ENCODE data around the gene HBZ. TPM values are rescaled to one million over a fixed set of nuclear protein-coding genes. Genes with fewer than 3 reads are reported as not detected.

HBZ gene
- polyA plus RNA-seq: 1 to 10 TPM in 1 of 4 donors, not detected in 3; 1.0 TPM
- long read RNA-seq, donor 1: 0 reads
- long read RNA-seq, donor 2: 0 reads
- long read RNA-seq, donor 3: 0 reads
- long read RNA-seq, donor 4: 0 reads
- long read RNA-seq, donor 5: 0 reads
- long read RNA-seq, donor 6: 0 reads
- long read RNA-seq, donor 7, partial matches to known transcripts: 0 of 3 reads
- long read RNA-seq, donor 7, other reads (novel, unspliced or antisense): 0 of 3 reads
- long read RNA-seq, donor 8, partial matches to known transcripts: 0 of 3 reads
- long read RNA-seq, donor 8, other reads (novel, unspliced or antisense): 0 of 3 reads
- long read RNA-seq, donor 9, partial matches to known transcripts: 0 of 1 reads
- long read RNA-seq, donor 9, other reads (novel, unspliced or antisense): 0 of 1 reads
- long read RNA-seq, donor 10, partial matches to known transcripts: 0 of 2 reads
- long read RNA-seq, donor 10, other reads (novel, unspliced or antisense): 0 of 2 reads

DNA sequence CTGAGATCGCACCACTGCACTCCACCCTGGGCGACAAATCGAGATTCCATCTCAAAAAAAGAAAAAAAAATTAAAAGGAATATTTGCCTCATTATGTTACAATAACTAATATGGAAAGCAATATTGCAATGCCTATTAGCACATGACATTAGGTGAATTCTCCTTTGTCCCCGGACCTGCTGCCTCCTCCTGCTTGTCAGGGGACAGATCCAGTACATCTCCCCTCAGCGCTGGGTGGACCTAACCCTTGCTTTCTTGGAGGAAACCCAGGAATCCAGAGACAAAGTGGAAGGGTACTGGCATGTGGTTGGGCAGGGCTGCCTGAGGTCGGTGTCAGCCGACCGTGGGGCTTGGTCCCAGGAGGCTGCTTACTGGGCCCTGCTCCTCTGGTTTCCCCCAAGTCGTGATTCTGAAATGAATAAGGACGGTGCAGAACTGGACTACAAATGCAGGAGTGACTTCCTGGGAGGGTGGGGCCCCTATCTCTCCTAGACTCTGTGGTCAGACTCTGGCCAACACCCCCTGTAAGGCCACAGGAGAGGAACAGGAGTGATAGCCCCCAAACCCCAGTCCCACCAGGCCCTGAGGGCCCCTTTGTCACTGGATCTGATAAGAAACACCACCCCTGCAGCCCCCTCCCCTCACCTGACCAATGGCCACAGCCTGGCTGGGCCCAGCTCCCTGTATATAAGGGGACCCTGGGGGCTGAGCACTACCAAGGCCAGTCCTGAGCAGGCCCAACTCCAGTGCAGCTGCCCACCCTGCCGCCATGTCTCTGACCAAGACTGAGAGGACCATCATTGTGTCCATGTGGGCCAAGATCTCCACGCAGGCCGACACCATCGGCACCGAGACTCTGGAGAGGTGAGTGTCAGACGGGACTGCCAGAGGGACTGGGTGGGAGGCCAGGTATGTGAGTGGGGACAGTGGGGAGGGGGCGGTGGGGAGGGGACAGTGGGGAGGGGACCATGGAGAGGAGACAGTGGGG is at the start of gene HBZ:
Gene HBZ (plus strand): TSS at position 504 of the 988 bp plus-strand sequence. CDS start 266 bp downstream, at position 770.
- H3K9me3 ChIP-seq (ENCODE audit: control insufficient read depth in 2 of 2, insufficient read depth in 1 of 2, low read depth in 1 of 2, low read length in 1 of 2): no peaks in the 10 kb centered on the region
- no peak for DNase-seq
- H3K36me3 ChIP-seq (ENCODE audit: control insufficient read depth in 3 of 3, insufficient read depth in 2 of 3, low read depth in 1 of 3, low read length in 3 of 3): no peaks in the 10 kb centered on the region
- H3K4me3 ChIP-seq (ENCODE audit: low read depth in 1 of 3, low read length in 3 of 3): no peak within 1 kb of the TSS
- no peak for FAIRE-seq
- no peak within 1 kb of the TSS for H3K27ac ChIP-seq (ENCODE audit: low read depth in 1 of 3, low read length in 2 of 3)
- peaks cover 0 to 41% (median 0%) of the 10 kb centered on the region in 3 donors for H3K27me3 ChIP-seq (ENCODE audit: control insufficient read depth in 3 of 3, insufficient read depth in 3 of 3, low read length in 3 of 3)
- 63 to 73% (median 71%) methylated on average over 17 of the region's 17 CpGs for WGBS, 3 donors
- peaks cover 0 to 7% (median 6%) of the 10 kb centered on the region in 3 donors for H3K4me1 ChIP-seq (ENCODE audit: control insufficient read depth in 3 of 3, insufficient read depth in 2 of 3, low read depth in 1 of 3, low read length in 2 of 3)

DNA sequence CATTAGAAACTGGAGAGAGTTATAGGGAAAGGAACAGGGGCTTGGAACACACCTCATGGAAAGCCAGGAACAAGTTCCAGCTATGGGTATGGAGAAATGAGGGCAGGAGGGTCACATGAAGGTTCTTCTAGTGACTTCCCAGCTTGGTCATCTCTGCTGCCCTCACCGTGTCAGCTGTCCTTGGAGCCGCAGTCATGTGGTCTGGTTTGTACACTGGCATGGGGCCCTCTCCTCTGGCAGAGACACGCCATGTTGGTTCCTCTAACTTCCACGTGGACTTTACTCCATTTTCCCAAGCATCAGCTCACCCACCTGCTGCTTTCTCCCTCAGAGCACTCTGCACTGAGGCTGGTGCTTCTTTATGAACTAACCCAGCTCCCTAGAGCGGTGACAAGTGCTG is 48.1 kb upstream of the HBZ start:
- 76 to 89% (median 88%) methylated on average over 5 of the region's 5 CpGs for WGBS, 3 donors
- no peaks in the 10 kb centered on the region for H3K27me3 ChIP-seq (ENCODE audit: control insufficient read depth in 3 of 3, insufficient read depth in 3 of 3, low read length in 3 of 3)
- H3K27ac ChIP-seq (ENCODE audit: low read depth in 1 of 3, low read length in 2 of 3): no peak overlapping the region
- no peaks in the 10 kb centered on the region for H3K9me3 ChIP-seq (ENCODE audit: control insufficient read depth in 2 of 2, insufficient read depth in 1 of 2, low read depth in 1 of 2, low read length in 1 of 2)
- no peaks in the 10 kb centered on the region for H3K4me1 ChIP-seq (ENCODE audit: control insufficient read depth in 3 of 3, insufficient read depth in 2 of 3, low read depth in 1 of 3, low read length in 2 of 3)
- no peak overlapping the region for H3K4me3 ChIP-seq (ENCODE audit: low read depth in 1 of 3, low read length in 3 of 3)
- DNase-seq (no peak), FAIRE-seq (no peak)
- peaks cover 0 to 78% (median 3%) of the 10 kb centered on the region in 3 donors for H3K36me3 ChIP-seq (ENCODE audit: control insufficient read depth in 3 of 3, insufficient read depth in 2 of 3, low read depth in 1 of 3, low read length in 3 of 3)

DNA sequence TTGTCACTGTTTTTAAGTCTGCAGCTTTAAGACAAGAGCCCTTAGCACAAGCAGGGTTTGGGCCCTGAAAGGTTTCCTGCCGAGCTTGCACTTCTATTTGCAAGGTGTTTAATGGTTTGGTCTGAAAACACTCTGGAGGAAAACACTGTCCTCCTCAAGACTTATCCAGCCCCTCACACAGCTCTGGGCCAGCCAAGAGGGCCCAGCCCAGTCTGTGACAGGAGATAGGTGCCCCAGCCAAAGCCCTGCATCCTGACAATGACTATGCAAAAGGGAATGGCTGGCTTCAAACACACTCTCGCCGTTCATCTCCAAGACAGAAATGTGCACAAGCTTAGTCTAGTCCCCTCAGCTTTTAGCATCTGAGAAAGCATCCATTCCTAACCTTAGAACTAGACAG is 47.5 kb upstream of the HBZ start:
- no peak for DNase-seq
- no peak overlapping the region for H3K4me3 ChIP-seq (ENCODE audit: low read depth in 1 of 3, low read length in 3 of 3)
- no peaks in the 10 kb centered on the region for H3K4me1 ChIP-seq (ENCODE audit: control insufficient read depth in 3 of 3, insufficient read depth in 2 of 3, low read depth in 1 of 3, low read length in 2 of 3)
- 83 to 90% (median 87%) methylated on average over 3 of the region's 3 CpGs for WGBS, 3 donors
- no peak for FAIRE-seq
- no peak overlapping the region for H3K27ac ChIP-seq (ENCODE audit: low read depth in 1 of 3, low read length in 2 of 3)
- peaks cover 0 to 78% (median 3%) of the 10 kb centered on the region in 3 donors for H3K36me3 ChIP-seq (ENCODE audit: control insufficient read depth in 3 of 3, insufficient read depth in 2 of 3, low read depth in 1 of 3, low read length in 3 of 3)
- no peaks in the 10 kb centered on the region for H3K9me3 ChIP-seq (ENCODE audit: control insufficient read depth in 2 of 2, insufficient read depth in 1 of 2, low read depth in 1 of 2, low read length in 1 of 2)
- no peaks in the 10 kb centered on the region for H3K27me3 ChIP-seq (ENCODE audit: control insufficient read depth in 3 of 3, insufficient read depth in 3 of 3, low read length in 3 of 3)

DNA sequence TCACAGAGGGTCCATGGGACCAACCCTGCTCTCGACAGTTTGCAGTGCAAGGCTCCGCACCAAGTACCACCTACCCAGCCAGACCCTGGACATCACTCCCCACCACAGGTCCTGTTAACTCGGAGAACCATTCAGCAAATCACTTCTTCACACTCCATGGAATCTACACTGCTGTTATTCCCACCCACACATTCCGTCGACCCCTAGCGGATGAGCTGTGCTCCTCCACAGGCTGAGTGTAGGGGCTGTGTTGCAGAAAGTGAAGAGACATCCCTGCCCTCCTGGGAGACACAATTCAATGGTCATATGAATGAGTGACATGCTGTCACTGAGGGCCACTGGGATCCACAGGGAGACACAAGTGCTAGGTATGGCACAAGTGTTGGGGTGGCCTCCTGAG is 46.9 kb upstream of the HBZ start:
- DNase-seq (no peak), FAIRE-seq (no peak)
- no peaks in the 10 kb centered on the region for H3K9me3 ChIP-seq (ENCODE audit: control insufficient read depth in 2 of 2, insufficient read depth in 1 of 2, low read depth in 1 of 2, low read length in 1 of 2)
- H3K4me3 ChIP-seq (ENCODE audit: low read depth in 1 of 3, low read length in 3 of 3): no peak overlapping the region
- no peaks in the 10 kb centered on the region for H3K4me1 ChIP-seq (ENCODE audit: control insufficient read depth in 3 of 3, insufficient read depth in 2 of 3, low read depth in 1 of 3, low read length in 2 of 3)
- 93 to 97% (median 95%) methylated on average over 6 of the region's 6 CpGs for WGBS, 3 donors
- no peak overlapping the region for H3K27ac ChIP-seq (ENCODE audit: low read depth in 1 of 3, low read length in 2 of 3)
- H3K27me3 ChIP-seq (ENCODE audit: control insufficient read depth in 3 of 3, insufficient read depth in 3 of 3, low read length in 3 of 3): no peaks in the 10 kb centered on the region
- H3K36me3 ChIP-seq (ENCODE audit: control insufficient read depth in 3 of 3, insufficient read depth in 2 of 3, low read depth in 1 of 3, low read length in 3 of 3): peaks cover 0 to 78% (median 3%) of the 10 kb centered on the region in 3 donors

DNA sequence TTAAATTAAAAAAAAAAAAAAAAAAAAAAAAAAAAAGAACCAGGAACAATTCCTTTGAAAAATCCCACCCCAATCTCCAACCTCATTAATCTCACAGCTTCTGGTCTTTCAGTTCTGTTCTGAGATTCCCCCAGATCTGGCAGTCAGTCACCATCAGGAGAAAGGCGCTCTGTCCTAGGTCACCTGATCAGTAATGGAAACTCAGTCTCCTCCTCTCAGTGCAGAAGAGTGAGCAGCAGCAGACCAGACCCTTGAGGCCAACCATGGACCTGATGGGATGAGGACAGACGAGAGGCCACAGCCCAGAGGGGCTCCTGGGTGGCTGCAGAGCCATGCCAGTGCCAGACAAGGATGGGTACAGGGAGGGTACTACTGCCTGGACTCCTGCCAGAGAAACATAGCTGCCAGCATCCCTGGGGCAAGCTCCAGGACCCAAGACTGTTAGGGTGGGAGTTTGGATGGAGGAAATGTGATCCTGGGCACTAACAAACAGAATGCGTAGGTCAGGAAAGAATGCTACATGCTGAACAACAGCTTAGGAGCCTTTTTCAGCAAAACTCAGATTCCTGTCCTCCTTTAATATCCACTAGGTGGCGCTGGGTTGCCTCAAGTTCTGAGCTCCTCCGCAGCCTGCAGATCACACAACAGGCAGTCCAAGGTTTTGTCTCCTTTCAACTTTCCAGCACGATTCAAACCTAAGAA is 45.7 kb upstream of the HBZ start:
- Histone ChIP-seq H3K27ac (ENCODE audit: low read depth in 1 of 3, low read length in 2 of 3) (no peak overlapping the region), H3K36me3 (ENCODE audit: control insufficient read depth in 3 of 3, insufficient read depth in 2 of 3, low read depth in 1 of 3, low read length in 3 of 3) (peaks cover 0 to 77% (median 3%) of the 10 kb centered on the region in 3 donors), H3K4me1 (ENCODE audit: control insufficient read depth in 3 of 3, insufficient read depth in 2 of 3, low read depth in 1 of 3, low read length in 2 of 3) (no peaks in the 10 kb centered on the region), H3K4me3 (ENCODE audit: low read depth in 1 of 3, low read length in 3 of 3) (no peak overlapping the region), H3K27me3 (ENCODE audit: control insufficient read depth in 3 of 3, insufficient read depth in 3 of 3, low read length in 3 of 3) (no peaks in the 10 kb centered on the region), H3K9me3 (ENCODE audit: control insufficient read depth in 2 of 2, insufficient read depth in 1 of 2, low read depth in 1 of 2, low read length in 1 of 2) (no peaks in the 10 kb centered on the region)
- FAIRE-seq: no peak
- WGBS, 3 donors: 30 to 33% (median 32%) methylated on average over 6 of the region's 6 CpGs
- peak; percentile 76 to 78 for DNase-seq

DNA sequence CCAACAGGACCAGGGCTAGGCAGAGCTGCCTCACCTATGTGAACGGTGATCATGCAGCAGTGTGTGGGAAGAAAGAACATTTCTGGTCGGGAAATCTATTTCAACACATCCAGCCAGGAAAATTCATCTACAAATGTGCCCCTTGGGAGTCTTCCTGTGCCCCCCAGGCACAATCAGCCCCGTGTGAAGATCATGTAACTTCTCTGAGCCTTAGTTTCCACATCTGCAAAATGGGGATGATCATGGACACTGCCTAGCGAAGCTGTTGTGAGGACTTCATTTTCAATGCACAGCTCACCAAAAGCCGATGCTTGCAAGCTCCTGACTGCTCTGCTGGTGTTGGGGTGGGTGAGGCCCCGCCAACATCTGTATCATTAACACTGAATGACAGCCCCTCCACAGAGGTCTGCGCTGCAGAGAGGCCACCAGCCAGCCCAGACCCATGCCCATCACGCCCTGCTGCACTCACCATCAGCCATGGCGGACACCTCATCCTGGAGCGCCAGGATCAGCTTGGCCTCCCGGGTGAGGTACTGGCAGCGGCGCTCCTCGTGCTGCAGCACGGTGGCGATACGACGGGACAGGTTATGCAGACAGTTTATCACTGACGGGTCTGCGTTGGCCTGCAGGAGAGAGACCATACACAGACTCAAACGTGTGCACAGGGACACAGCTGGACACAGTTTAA is 40.1 kb upstream of the HBZ start:
- Histone ChIP-seq H3K27me3 (ENCODE audit: control insufficient read depth in 3 of 3, insufficient read depth in 3 of 3, low read length in 3 of 3) (no peaks in the 10 kb centered on the region), H3K36me3 (ENCODE audit: control insufficient read depth in 3 of 3, insufficient read depth in 2 of 3, low read depth in 1 of 3, low read length in 3 of 3) (peaks cover 0 to 64% (median 0%) of the 10 kb centered on the region in 3 donors), H3K4me3 (ENCODE audit: low read depth in 1 of 3, low read length in 3 of 3) (no peak overlapping the region), H3K9me3 (ENCODE audit: control insufficient read depth in 2 of 2, insufficient read depth in 1 of 2, low read depth in 1 of 2, low read length in 1 of 2) (no peaks in the 10 kb centered on the region), H3K4me1 (ENCODE audit: control insufficient read depth in 3 of 3, insufficient read depth in 2 of 3, low read depth in 1 of 3, low read length in 2 of 3) (peaks cover 0 to 2% (median 0%) of the 10 kb centered on the region in 3 donors), H3K27ac (ENCODE audit: low read depth in 1 of 3, low read length in 2 of 3) (no peak overlapping the region)
- FAIRE-seq: no peak
- WGBS, 3 donors: 94 to 96% (median 95%) methylated on average over 21 of the region's 21 CpGs
- DNase-seq: no peak

DNA sequence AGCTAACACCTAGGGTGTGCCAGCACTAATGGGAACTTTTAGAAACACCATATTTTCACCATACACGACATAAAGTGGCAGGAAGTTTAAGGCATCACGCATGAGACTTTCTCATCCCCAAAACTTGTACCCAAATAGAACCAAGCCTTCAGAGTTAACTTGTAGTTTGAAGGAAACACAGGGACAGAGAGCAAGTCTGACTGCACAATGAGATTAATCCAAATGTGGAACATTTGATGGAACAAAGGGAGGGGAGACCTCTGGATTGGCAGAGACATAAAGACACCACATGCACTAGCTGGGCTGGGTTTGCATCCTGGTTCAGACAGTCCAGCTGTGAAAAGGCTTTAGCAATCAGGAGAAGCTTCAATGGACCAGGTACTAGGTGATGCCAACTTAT is 38.1 kb upstream of the HBZ start:
- H3K36me3 ChIP-seq (ENCODE audit: control insufficient read depth in 3 of 3, insufficient read depth in 2 of 3, low read depth in 1 of 3, low read length in 3 of 3): peaks cover 0 to 64% (median 0%) of the 10 kb centered on the region in 3 donors
- H3K9me3 ChIP-seq (ENCODE audit: control insufficient read depth in 2 of 2, insufficient read depth in 1 of 2, low read depth in 1 of 2, low read length in 1 of 2): no peaks in the 10 kb centered on the region
- DNase-seq (no peak), FAIRE-seq (no peak)
- 90 to 98% (median 97%) methylated on average over 2 of the region's 2 CpGs for WGBS, 3 donors
- H3K4me1 ChIP-seq (ENCODE audit: control insufficient read depth in 3 of 3, insufficient read depth in 2 of 3, low read depth in 1 of 3, low read length in 2 of 3): peaks cover 0 to 7% (median 0%) of the 10 kb centered on the region in 3 donors
- H3K27me3 ChIP-seq (ENCODE audit: control insufficient read depth in 3 of 3, insufficient read depth in 3 of 3, low read length in 3 of 3): no peaks in the 10 kb centered on the region
- H3K27ac ChIP-seq (ENCODE audit: low read depth in 1 of 3, low read length in 2 of 3): no peak overlapping the region
- H3K4me3 ChIP-seq (ENCODE audit: low read depth in 1 of 3, low read length in 3 of 3): no peak overlapping the region

All from small intestine (tissue), 16 donors.